H9 (cell line): Measurements from ENCODE around the gene ITGB8. TPM values are rescaled to one million over a fixed set of nuclear protein-coding genes. Genes with fewer than 3 reads are reported as not detected.

Experiments used
- DNase-seq: peaks from one replicate; pipeline ENCODE4 v3.0.0-alpha.2; 2017
- H2AFZ ChIP-seq: one replicate; pipeline ENCODE4 v1.6.1; 2013; ENCODE audit warnings: mild to moderate bottlenecking, low read length, control low read depth, moderate library complexity
- H2AK5ac ChIP-seq: 2 replicates; pipeline ENCODE4 v1.6.1; 2013; ENCODE audit warnings: low read length, control low read depth, mixed read lengths; ENCODE audit not compliant: insufficient read length
- H2BK120ac ChIP-seq: one replicate; pipeline ENCODE4 v1.6.1; 2013; ENCODE audit warnings: low read depth, mild to moderate bottlenecking, low read length, control low read depth, inconsistent platforms; ENCODE audit not compliant: poor library complexity, severe bottlenecking
- H2BK12ac ChIP-seq: 2 replicates; pipeline ENCODE4 v1.6.1; 2013; ENCODE audit warnings: low read length, control low read depth, mixed read lengths, low read depth; ENCODE audit not compliant: insufficient read length
- H2BK15ac ChIP-seq: 2 replicates; pipeline ENCODE4 v1.6.1; 2013; ENCODE audit warnings: low read depth, low read length, control low read depth
- H2BK20ac ChIP-seq: one replicate; pipeline ENCODE4 v1.6.1; 2013; ENCODE audit warnings: low read depth, mild to moderate bottlenecking, low read length, control low read depth, inconsistent platforms; ENCODE audit not compliant: poor library complexity, severe bottlenecking
- H2BK5ac ChIP-seq: 2 replicates; pipeline ENCODE4 v1.6.1; 2013; ENCODE audit warnings: low read length, control low read depth, mixed read lengths; ENCODE audit not compliant: insufficient read length
- H3K14ac ChIP-seq: 2 replicates; pipeline ENCODE4 v1.6.1; 2013; ENCODE audit warnings: low read length, control low read depth; ENCODE audit not compliant: insufficient read depth
- H3K18ac ChIP-seq: 2 replicates; pipeline ENCODE4 v1.6.1; 2013; ENCODE audit warnings: low read depth, mild to moderate bottlenecking, mixed read lengths, low read length, control low read depth; ENCODE audit not compliant: insufficient read length
- H3K23ac ChIP-seq: 2 replicates; pipeline ENCODE4 v1.6.1; 2013; ENCODE audit warnings: low read length, control low read depth, mixed read lengths, low read depth; ENCODE audit not compliant: insufficient read length
- H3K23me2 ChIP-seq: 2 replicates; pipeline ENCODE4 v1.6.1; 2013; ENCODE audit warnings: low read depth, mild to moderate bottlenecking, mixed read lengths, low read length, control low read depth; ENCODE audit not compliant: insufficient read length, poor library complexity, severe bottlenecking
- H3K27ac ChIP-seq: 2 replicates; pipeline ENCODE4 v1.5.1; 2013; ENCODE audit warnings: low read length, control low read depth, mixed read lengths, low read depth; ENCODE audit not compliant: insufficient read length
- H3K27me3 ChIP-seq: 2 replicates; pipeline ENCODE4 v1.6.1; 2013; ENCODE audit warnings: low read length, control low read depth, inconsistent platforms; ENCODE audit not compliant: insufficient read depth
- H3K4ac ChIP-seq: 2 replicates; pipeline ENCODE4 v1.6.1; 2013; ENCODE audit warnings: low read depth, mild to moderate bottlenecking, control low read depth, inconsistent platforms, low read length, moderate library complexity
- H3K4me1 ChIP-seq: 2 replicates; pipeline ENCODE4 v1.6.1; 2013; ENCODE audit warnings: low read length, control low read depth, inconsistent platforms; ENCODE audit not compliant: insufficient read depth
- H3K4me2 ChIP-seq: 2 replicates; pipeline ENCODE4 v1.6.1; 2013; ENCODE audit warnings: low read length, control low read depth, mixed read lengths; ENCODE audit not compliant: insufficient read length, insufficient read depth
- H3K56ac ChIP-seq: 2 replicates; pipeline ENCODE4 v1.6.1; 2013; ENCODE audit warnings: low read depth, mild to moderate bottlenecking, mixed read lengths, low read length, control low read depth; ENCODE audit not compliant: insufficient read length
- H3K79me1 ChIP-seq: 2 replicates; pipeline ENCODE4 v1.6.1; 2013; ENCODE audit warnings: low read depth, mild to moderate bottlenecking, moderate library complexity, low read length, control low read depth, inconsistent platforms; ENCODE audit not compliant: insufficient read depth, poor library complexity, severe bottlenecking
- H3K79me2 ChIP-seq: 2 replicates; pipeline ENCODE4 v1.6.1; 2013; ENCODE audit warnings: low read length, control low read depth, inconsistent platforms; ENCODE audit not compliant: insufficient read depth
- H3K9ac ChIP-seq: 2 replicates; pipeline ENCODE4 v1.6.1; 2013; ENCODE audit warnings: low read length, control low read depth, mixed read lengths; ENCODE audit not compliant: insufficient read length; ENCODE audit errors: extremely low read depth
- H3K9me3 ChIP-seq: one replicate; pipeline ENCODE4 v1.6.1; 2013; ENCODE audit warnings: low read depth, low read length, inconsistent platforms; ENCODE audit not compliant: control insufficient read depth
- H3T11ph ChIP-seq: one replicate; pipeline ENCODE4 v1.6.1; 2013; ENCODE audit warnings: mild to moderate bottlenecking, low read length, control low read depth, inconsistent platforms
- H4K20me1 ChIP-seq: one replicate; pipeline ENCODE4 v1.6.1; 2013; ENCODE audit not compliant: control insufficient read depth, insufficient read length, insufficient read depth
- H4K5ac ChIP-seq: 2 replicates; pipeline ENCODE4 v1.6.1; 2013; ENCODE audit warnings: low read depth, mild to moderate bottlenecking, mixed read lengths, low read length, control low read depth; ENCODE audit not compliant: insufficient read length
- H4K8ac ChIP-seq: replicated peaks from 2 replicates; pipeline ENCODE4 v1.6.1; 2013; ENCODE audit warnings: low read length, control low read depth, mixed read lengths, low read depth; ENCODE audit not compliant: insufficient read length
- H4K91ac ChIP-seq: 2 replicates; pipeline ENCODE4 v1.6.1; 2013; ENCODE audit warnings: low read depth, mild to moderate bottlenecking, moderate library complexity, mixed read lengths, low read length, control low read depth; ENCODE audit not compliant: insufficient read length
- H3K27ac Mint-ChIP-seq, 3 experiments: 2 replicates in 2 of 3; 3 replicates in 1 of 3; pipeline ENCODE4 v1.8.0; 2020 to 2021; ENCODE audit warnings: mixed read lengths in 3 of 3, mild to moderate bottlenecking in 1 of 3, moderate library complexity in 1 of 3
- H3K27me3 Mint-ChIP-seq: 2 replicates; pipeline ENCODE4 v1.8.0; 2021; ENCODE audit warnings: low read depth, mild to moderate bottlenecking, moderate library complexity, mixed read lengths
- H3K36me3 Mint-ChIP-seq, 3 experiments: 2 replicates in 2 of 3; 3 replicates in 1 of 3; pipeline ENCODE4 v1.8.0; 2020 to 2021; ENCODE audit warnings: low read depth in 3 of 3, mixed read lengths in 3 of 3; ENCODE audit not compliant: insufficient read depth in 1 of 3
- H3K4me1 Mint-ChIP-seq, 2 experiments: 2 replicates each; pipeline ENCODE4 v1.8.0; 2020; ENCODE audit warnings: mixed read lengths in 2 of 2
- H3K4me3 Mint-ChIP-seq, 2 experiments: 2 replicates in 1 of 2; 3 replicates in 1 of 2; pipeline ENCODE4 v1.8.0; 2020 to 2021; ENCODE audit warnings: mild to moderate bottlenecking in 2 of 2, mixed read lengths in 2 of 2, moderate library complexity in 1 of 2
- H3K9me3 Mint-ChIP-seq, 2 experiments: 2 replicates in 1 of 2; 3 replicates in 1 of 2; pipeline ENCODE4 v1.8.0; 2020; ENCODE audit warnings: mild to moderate bottlenecking in 2 of 2, mixed read lengths in 2 of 2, moderate library complexity in 1 of 2
- WGBS: extraction: QIAGEN DNeasy Blood & Tissue Kit; methylation state at CpG from one replicate; pipeline ENCODE4 v1.1.7; 2013; ENCODE audit warnings: missing lambda C conversion rate, low lambda C conversion rate, mixed read lengths; ENCODE audit not compliant: insufficient read length; ENCODE audit errors: extremely low coverage; 5-methylcytosine and 5-hydroxymethylcytosine counted together
- total RNA-seq: library from RNA; stranded (reverse); gene quantifications from 2 replicates; pipeline ENCODE4 v1.2.1, GENCODE V29; 2021
- TF ChIP-seq, protein P1 (sequence below): fragments of 200-600 bp; sonication (generic); conservative IDR thresholded peaks from 3 replicates; pipeline ENCODE4 v1.8.0; 2021; ENCODE audit warnings: antibody characterized with exemption, mild to moderate bottlenecking

Gene ITGB8
- total RNA-seq, 1 experiment from 2014 or later = 7.6 TPM

GRCh38 chr7:20404320-20404719, 73.6 kb downstream of the ITGB8 start:
- H3K79me2 ChIP-seq = no peaks in the 10 kb centered on the region
- H4K5ac ChIP-seq = no peak overlapping the region
- Mint-ChIP-seq H3K4me1 (peaks cover 3 to 6% of the 10 kb centered on the region in 2 experiments; a peak in 1 of 4 replicates), H3K4me3 (no peak overlapping the region), H3K27ac (no peak overlapping the region), H3K9me3 (no peaks in the 10 kb centered on the region), H3K27me3 (no peaks in the 10 kb centered on the region), H3K36me3 (peaks cover 0 to 18% (median 2%) of the 10 kb centered on the region in 3 experiments; a peak in 4 of 7 replicates)
- no peak overlapping the region for H3K56ac ChIP-seq
- H2BK12ac ChIP-seq = no peak overlapping the region
- H4K8ac ChIP-seq = no peak overlapping the region
- no peak overlapping the region for H3K4ac ChIP-seq
- H3K4me1 ChIP-seq = no peaks in the 10 kb centered on the region
- no peak overlapping the region for H2AFZ ChIP-seq
- H2BK15ac ChIP-seq = no peak overlapping the region
- H4K20me1 ChIP-seq = no peaks in the 10 kb centered on the region
- H2BK5ac ChIP-seq = no peak overlapping the region
- no peak overlapping the region for H4K91ac ChIP-seq
- DNase-seq = no peak
- no CpG with 5 or more reads among the region's 6 CpGs for WGBS
- no peak overlapping the region for H2BK120ac ChIP-seq
- no peaks in the 10 kb centered on the region for H3K27me3 ChIP-seq
- no peak overlapping the region for H3K4me2 ChIP-seq
- no peaks in the 10 kb centered on the region for H3K23me2 ChIP-seq
- H3K14ac ChIP-seq = no peak overlapping the region; the same call in 1 of the 2 replicates
- H3K23ac ChIP-seq = no peak overlapping the region
- TF ChIP-seq, protein P1, sequence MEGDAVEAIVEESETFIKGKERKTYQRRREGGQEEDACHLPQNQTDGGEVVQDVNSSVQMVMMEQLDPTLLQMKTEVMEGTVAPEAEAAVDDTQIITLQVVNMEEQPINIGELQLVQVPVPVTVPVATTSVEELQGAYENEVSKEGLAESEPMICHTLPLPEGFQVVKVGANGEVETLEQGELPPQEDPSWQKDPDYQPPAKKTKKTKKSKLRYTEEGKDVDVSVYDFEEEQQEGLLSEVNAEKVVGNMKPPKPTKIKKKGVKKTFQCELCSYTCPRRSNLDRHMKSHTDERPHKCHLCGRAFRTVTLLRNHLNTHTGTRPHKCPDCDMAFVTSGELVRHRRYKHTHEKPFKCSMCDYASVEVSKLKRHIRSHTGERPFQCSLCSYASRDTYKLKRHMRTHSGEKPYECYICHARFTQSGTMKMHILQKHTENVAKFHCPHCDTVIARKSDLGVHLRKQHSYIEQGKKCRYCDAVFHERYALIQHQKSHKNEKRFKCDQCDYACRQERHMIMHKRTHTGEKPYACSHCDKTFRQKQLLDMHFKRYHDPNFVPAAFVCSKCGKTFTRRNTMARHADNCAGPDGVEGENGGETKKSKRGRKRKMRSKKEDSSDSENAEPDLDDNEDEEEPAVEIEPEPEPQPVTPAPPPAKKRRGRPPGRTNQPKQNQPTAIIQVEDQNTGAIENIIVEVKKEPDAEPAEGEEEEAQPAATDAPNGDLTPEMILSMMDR = no peak
- no peak overlapping the region for H3K18ac ChIP-seq
- no peak overlapping the region for H2BK20ac ChIP-seq
- H3T11ph ChIP-seq = no peak overlapping the region
- no peak overlapping the region for H2AK5ac ChIP-seq
- no peaks in the 10 kb centered on the region for H3K9me3 ChIP-seq
- no peaks in the 10 kb centered on the region for H3K79me1 ChIP-seq
- no peak overlapping the region for H3K9ac ChIP-seq
- no peak overlapping the region for H3K27ac ChIP-seq
